ENCODE measurements around the gene MAP4K3.
"Not testable (repeated sequence)": the region's sequence is repeated elsewhere in the genome, so short reads cannot be mapped to it uniquely, and the experiment has no call there.

Gene MAP4K3

DNA sequence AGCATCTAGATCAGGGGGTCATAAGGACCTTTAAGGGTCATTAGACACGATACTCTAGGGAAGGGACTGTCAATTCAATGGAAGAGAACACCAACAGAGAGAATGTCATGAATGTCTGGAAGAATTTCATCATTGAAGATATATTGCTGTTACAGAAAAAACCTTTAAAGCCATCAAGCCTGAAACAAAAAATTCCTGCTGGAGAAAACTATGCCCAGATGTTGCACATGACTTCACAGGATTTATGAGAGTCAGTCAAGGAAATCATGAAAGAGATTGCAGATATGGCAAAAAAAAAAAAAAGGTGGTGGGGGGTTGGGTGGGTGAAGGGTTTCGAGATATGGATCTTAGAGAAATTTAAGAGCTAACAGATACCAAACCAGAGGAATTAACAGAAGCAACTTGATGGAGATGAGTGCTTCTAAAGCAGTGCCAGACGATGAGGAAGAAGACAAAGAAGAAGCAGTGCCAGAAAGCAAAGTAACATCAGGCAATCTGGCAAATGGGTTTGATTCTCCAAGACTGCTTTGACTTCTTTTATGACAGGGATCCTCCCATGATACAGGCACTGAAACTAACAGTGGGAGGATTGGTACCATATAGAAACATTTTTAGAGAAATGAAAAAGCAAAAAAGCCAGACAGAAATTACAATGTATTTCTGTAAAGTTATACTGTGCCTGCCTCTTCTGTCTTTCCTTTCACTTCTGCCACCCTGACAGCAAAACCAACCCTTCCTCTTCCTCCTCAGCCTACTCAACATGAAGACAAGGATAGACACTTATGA is 28.5 kb downstream of the MAP4K3 start:
- DNase-seq: no peak

- no peak for DNase-seq
These were observed 29.4 kb downstream of the MAP4K3 start for GRCh38 chr2:39407516-39408296.

GRCh38 chr2:39405364-39405763 is 31.7 kb downstream of the MAP4K3 start:
- DNase-seq: no peak

DNA sequence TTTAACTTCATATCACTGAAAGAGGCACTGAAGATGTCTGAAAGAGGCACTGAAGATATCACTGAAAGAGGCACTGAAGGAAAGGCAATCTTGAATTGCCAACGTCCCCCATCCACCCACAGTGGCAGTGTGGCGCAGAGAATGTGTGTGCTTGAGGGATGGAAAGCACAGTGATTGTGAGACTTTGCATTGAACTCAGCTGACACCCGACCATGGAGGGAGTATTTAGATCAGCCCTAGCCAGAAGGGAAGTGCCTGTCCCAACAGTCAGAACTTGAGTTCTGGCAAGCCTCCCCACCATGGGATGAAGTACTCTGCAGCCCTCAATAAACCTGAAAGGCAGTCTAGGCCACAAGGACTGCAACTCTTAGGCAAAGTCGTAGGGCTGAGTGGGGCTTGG is 33.8 kb downstream of the MAP4K3 start:
- no peak for DNase-seq

GRCh38 chr2:39401319-39401718 is 35.8 kb downstream of the MAP4K3 start:
- DNase-seq: no peak

GRCh38 chr2:39399570-39399969 is 37.5 kb downstream of the MAP4K3 start:
- no peak for DNase-seq

DNA sequence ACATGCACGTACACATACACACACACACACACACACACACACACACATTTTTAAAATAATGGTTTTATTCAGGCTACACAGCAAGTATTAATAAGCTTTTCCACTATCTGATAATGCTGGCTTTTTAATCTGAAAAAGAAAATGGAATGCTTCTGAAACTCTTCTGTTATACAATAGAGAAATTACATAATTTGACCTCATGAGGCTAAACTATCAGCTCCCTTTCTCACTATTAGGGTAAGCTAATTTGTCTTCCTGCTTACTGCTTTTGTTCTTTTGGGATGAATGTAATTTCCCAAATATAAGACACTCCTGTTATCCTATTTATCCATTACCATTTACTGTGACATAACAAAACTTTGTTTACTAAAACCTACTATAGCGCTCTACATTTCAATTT is 41.8 kb downstream of the MAP4K3 start:
- DNase-seq: no peak

- DNase-seq: no peak
These were observed 42.5 kb downstream of the MAP4K3 start for GRCh38 chr2:39394516-39394961.

DNA sequence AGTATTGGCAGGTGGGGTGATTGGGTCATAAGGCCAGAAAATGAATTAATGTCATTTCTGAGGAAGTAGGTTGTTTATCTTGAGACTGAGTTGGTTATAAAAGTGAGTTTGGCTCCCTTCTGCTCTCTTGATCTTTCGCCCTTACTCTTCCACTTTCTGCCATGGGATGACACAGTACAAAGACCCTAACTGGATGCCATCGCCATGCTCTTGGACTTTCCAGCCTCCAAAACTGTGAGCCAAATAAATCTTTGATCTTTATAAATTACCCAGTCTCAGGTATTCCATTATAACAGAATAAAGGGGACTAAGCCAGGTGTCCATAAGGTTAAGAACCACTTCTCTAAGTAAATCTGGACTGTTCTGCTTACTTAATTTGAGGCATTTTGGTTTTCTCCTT is 44.4 kb downstream of the MAP4K3 start:
- DNase-seq: no peak

DNA sequence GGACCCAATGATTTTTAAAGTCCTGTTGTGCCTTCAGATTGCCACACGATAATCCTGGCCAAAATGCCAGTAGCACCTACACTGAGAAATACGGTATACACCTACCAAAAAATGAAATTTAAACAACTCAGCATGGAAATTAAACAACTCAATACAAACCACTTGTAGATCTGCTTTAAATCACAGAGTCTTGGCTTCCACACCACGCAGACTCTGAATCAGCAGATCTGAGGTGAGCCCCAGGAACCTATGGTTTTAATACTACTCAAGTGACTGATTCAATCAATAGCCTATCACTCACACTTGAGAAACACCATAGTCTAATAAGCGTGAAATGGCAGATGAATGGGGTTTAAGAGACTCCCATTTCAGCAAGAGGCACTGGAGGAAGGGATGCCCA is 46.9 kb downstream of the MAP4K3 start:
- no peak for DNase-seq

- DNase-seq: no peak
These were observed 51.0 kb downstream of the MAP4K3 start for GRCh38 chr2:39386064-39386463.

GRCh38 chr2:39385172-39385571 is 51.9 kb downstream of the MAP4K3 start:
- no peak for DNase-seq

- not testable (repeated sequence) for DNase-seq
These were observed 53.0 kb downstream of the MAP4K3 start for GRCh38 chr2:39384071-39384470.

DNA sequence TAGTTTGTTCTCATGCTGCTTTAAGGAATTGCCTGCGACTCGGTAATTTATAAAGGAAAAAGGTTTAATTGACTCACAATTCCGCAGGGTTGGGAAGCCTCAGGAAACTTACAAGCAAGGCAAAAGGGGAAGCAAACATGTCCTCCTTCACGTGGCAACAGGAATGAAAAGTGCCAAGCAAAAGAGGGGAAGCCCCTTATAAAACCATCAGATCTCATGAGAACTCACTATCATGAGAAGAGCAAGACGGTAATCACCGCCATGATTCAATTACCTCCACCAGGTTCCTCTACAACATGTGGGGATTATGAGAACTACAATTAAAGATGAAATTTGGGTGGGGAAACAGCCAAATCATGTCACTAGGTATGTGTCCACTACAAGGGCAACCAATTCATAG is 53.9 kb downstream of the MAP4K3 start:
- DNase-seq: no peak

GRCh38 chr2:39381653-39382052 is 55.4 kb downstream of the MAP4K3 start:
- no peak for DNase-seq

GRCh38 chr2:39380525-39381150 is 56.4 kb downstream of the MAP4K3 start:
- no peak for DNase-seq

- DNase-seq: peak; percentile 9
These were observed 57.2 kb downstream of the MAP4K3 start for GRCh38 chr2:39379643-39380524.

- DNase-seq: no peak
These were observed 58.1 kb downstream of the MAP4K3 start for GRCh38 chr2:39378968-39379367.

- no peak for DNase-seq
These were observed 59.7 kb downstream of the MAP4K3 start for GRCh38 chr2:39377226-39377939.

- no peak for DNase-seq
These were observed 61.2 kb downstream of the MAP4K3 start for GRCh38 chr2:39375917-39376316.

- no peak for DNase-seq
These were observed 63.8 kb downstream of the MAP4K3 start for GRCh38 chr2:39373181-39373802.

DNA sequence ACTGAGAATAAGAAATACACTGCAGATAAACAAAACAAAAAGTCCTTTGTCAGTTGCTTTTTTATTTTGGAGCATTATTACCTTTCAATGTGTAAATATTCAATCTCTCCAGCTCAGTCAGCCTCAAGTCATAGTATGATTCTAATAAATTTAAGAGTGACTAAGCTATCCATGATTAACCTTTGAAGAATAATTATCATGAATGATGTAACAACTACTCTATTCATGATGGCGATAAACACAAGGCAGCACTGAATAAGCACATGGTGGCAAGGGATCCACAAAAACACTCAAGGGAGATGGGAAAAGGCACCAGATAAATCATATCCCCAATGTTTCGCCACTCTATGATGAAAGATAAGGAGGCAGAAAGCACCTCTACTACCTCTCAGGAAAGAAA is 67.0 kb downstream of the MAP4K3 start:
- no peak for DNase-seq

Data from NCI-H1417 treated with DMSO at 0.1 percent for 48 hours (cell line).